GM21786 (cell line): Measurements from ENCODE around the gene SFR1.

Experiments
- ATAC-seq: cut with Tn5 transposase; IDR thresholded peaks from one replicate; pipeline ENCODE4 v1.9.1; 2021; ENCODE audit not compliant: unreplicated experiment

The SFR1 gene

DNA sequence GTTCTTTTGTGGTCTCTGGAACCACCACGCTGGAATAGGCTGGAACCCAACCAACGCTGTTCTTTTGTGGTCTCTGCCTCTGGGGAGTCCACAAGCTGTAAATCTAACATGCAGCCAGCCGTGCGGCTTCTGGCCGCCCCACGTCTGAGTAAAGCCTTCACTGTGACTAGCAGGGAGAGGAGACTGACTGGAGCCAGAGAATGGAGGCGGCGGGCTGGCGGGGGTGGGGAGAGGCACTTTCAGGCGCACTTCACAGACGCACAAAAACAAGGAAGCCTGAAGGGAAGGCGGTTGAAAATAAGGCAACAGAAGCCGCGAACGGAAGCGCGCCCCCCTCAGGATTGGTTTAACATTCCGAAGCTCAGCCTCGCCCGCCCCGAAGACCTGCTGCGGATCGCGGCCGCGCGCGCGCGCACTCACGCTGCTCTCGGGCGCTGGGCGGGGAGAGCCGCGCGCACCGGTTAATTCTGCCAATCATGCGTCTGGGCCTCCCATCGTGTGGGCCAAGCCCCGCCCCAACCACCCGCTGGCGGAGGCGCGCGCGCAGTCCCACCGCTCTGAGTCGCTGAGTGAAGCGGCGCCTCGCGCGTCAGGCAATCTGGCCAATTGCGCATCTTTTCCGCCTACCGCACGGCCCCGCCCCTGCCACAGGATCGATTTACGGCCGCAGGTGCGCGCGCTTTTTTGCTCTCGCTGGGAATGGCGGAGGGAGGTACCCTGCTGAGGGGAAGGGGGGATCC lies at the start of gene SFR1:
Gene SFR1 (plus strand): TSS at position 687 of the 740 bp plus-strand sequence. CDS start 13 bp downstream, at position 700.
- peak; percentile 86 for ATAC-seq

DNA sequence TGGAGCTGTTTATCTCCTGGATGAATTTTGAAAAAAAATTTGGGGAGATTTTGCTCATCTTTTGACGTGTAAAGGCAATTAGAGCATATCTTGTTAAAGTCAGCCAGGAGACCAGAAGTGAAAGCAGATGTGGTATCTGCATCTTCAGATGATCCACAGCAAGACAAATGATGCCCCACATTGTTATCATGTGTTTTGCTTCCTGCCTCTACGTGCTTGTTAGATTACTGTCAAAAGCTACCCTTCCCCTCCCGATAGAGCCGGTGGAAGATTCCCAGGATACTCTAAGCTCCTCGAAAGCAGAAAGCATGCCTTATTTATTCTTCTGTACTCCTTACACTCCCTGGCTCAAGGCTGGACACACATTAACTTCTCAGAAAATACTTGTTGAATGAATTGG lies 49.2 kb upstream of the SFR1 start:
- ATAC-seq: no peak

GRCh38 chr10:104074505-104074904 lies 47.5 kb upstream of the SFR1 start:
- no peak for ATAC-seq

- no peak for ATAC-seq
These were observed 45.2 kb upstream of the SFR1 start for GRCh38 chr10:104076743-104077160.

DNA sequence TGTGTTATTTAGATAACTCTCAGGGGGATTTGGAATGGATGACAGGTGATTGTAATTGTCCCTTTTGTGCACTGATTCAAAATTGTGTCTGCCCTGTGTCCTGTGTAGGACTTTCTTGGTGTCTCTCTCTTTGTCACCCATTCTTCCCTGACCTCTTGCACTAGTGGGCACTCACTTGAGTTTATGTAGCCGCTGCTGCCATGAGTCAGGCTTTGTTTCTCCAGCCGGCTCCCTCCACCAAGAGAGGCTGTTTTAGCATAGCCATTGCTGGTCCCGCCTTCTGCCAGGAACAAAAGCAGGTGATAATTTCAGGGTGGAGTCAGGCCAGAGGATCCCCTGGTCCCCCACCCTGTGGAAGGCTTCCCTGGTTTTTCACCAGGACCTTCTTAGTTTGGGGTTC lies 44.7 kb upstream of the SFR1 start:
- no peak for ATAC-seq

DNA sequence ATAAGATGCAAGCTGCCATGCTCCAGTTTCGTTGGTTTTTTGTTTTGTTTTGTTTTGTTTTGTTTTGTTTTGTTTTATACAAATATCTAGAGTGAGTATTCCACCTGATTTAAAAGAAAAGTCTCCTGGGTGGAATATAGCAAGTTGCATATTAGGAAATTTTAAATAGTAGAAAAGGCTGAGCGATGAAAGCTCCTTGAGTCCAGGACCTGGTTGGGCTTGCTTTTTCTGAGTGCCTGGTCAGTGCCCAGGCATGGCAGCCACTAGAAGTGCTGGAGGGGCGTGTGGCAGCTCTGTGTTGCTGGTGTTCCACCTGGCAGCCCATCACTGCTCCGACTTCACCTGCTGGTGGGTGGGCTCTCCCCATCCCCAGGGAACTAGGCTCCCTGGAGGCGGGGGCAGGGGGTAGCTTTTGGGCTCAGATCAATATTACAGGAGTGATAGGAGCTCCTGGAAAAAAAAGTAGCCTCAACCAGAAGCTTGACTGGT lies 44.3 kb upstream of the SFR1 start:
- no peak for ATAC-seq

DNA sequence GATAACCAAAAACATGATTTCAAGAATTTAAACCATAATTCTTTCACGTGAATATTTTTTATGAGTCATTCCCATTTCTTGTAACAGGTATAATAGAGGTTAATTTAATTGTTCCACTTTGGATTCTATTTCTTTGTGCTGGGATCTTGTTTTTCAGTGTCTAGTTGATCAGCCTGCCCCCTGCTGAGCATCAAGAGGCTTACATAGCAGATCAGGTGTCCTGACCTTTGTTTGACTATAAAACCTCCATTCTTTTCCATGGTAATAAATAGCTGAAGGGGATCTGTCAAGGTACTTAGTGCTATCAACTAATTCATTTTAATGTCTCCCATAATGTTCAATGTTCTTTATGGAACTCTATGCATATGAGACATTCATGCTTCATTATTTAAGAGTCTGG lies 41.2 kb upstream of the SFR1 start:
- ATAC-seq: no peak

DNA sequence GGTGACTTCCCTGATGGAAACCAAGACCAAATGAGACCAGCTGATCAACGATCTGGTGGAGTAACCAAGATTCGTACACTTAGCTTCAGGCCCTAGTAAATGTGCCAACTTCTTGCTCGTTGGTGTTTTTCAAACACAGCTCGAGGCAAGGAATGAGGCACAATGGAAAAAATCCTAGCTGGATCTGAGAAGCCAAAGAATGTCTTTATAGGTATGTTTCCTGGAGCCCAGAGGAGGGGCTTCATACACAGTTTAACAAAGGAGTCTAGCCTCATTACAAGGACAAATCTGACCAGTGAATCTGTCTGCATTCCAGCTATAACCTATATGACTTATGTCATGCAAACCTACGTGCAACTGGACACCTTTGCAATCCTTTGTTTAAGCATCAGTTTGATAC lies 40.0 kb upstream of the SFR1 start:
- ATAC-seq: no peak

- ATAC-seq: no peak
These were observed 37.4 kb upstream of the SFR1 start for GRCh38 chr10:104084482-104085142.

DNA sequence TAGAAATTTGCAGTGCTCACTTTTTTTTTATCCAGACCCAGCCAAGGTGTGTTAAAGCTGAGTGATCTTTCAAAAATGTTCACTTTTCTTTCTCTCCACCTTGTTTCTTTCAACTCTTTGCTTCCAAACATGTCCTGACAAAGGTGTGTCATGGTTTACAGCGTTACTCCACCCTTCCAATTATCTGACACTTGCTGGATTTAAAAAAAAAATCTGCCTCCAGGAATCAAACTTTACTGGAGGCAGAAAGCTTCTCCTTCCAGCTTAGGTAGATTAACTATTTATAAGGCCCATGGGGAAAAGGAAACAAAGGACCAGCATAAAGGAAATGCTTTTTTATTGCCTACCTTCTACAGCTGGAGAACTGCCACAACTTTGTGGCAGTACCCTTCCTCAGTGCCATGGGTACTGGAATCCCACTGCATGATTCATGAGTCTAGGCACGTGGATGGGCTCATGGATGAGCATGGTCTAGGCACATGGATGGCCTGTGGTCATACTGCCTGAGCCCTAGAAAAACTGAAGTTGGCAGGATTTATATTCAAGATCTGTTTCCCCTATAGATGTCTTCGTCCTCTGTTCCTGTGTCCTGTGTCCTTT lies 36.1 kb upstream of the SFR1 start, which contains the start of gene COL17A1:
Gene COL17A1 (minus strand): TSS at position 80 of the 600 bp plus-strand sequence. CDS start 5,207 bp downstream, outside the sequence.
- no peak for ATAC-seq

DNA sequence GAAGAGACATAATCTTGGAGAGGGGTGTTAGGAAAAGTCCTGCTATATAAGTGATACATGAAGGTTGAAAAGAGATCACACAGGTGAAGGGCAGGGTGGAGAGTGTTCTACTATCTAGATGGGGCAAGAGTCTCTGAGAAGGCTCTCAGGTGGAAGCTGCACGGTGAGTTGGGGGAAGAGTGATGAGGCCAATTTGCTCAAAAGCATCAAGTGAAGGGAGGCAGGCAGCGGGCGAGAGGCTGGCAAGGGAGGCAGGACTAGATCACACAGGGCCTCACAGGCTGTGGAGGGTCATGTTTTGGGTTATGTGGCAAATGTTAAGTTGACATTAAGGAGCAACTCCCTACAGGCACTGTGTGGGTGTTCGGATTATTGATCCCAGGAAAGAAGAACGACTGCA lies 33.7 kb upstream of the SFR1 start:
- ATAC-seq: no peak

DNA sequence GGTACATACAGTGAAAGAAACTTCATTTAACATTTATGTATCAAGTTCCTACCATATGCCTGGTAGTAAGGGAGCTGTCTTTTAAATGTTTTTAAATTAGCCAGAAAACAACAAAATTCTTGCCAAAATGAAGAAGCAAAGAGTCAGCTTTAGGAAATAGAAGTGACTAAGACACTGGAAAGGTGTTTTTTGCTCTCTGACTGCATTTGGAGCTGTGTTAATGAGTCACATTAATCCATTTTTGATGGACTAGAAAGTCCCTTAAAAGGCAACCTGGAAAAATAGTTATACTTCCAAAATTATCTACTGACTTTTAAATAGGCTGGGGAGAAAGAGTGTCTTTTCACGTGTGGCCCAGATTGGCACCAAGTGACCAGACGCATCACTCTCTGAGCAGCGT lies 32.4 kb upstream of the SFR1 start:
- no peak for ATAC-seq

DNA sequence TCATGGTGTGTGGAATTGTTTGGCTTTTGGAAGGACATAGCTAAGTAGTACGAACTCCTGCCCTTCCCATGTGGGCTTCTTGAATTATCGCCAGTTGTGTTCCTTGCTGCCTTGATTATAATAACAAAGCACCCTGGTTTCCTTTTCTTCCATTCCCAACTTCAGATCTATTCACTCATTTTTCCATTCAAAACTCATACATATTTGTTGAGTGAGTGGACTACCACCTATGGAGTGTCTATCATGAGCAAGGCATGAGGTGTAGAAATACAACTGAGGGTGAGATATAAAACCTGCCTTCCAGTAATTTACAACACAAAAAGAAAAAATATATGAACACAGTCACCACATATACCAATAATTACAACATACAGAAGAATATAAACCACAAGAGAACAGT lies 31.4 kb upstream of the SFR1 start:
- no peak for ATAC-seq

- ATAC-seq: no peak
These were observed 29.2 kb upstream of the SFR1 start for GRCh38 chr10:104092749-104093148.

GRCh38 chr10:104096692-104097091 lies 25.3 kb upstream of the SFR1 start:
- ATAC-seq: no peak

GRCh38 chr10:104098358-104098925 lies 23.5 kb upstream of the SFR1 start:
- no peak for ATAC-seq

DNA sequence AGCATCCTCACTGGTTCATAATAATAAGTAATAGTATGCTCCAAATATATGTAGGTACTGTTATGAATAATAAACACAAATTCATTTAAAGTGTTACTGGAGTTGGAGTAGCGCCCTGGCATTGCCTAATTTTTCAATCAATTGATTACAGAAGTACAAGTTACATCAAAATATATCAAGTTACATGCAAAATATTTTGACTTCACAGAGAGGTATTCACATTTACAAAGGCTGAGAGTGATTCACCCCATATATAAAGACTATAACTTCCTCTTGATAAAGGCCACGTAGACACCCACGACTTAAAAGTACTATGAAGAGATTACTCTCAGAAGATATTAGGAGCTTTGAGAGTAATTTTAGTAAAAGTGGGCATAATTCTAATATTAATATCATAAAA lies 22.7 kb upstream of the SFR1 start:
- ATAC-seq: no peak

GRCh38 chr10:104099941-104100340 lies 22.0 kb upstream of the SFR1 start:
- no peak for ATAC-seq

GRCh38 chr10:104100795-104101194 lies 21.2 kb upstream of the SFR1 start:
- no peak for ATAC-seq

DNA sequence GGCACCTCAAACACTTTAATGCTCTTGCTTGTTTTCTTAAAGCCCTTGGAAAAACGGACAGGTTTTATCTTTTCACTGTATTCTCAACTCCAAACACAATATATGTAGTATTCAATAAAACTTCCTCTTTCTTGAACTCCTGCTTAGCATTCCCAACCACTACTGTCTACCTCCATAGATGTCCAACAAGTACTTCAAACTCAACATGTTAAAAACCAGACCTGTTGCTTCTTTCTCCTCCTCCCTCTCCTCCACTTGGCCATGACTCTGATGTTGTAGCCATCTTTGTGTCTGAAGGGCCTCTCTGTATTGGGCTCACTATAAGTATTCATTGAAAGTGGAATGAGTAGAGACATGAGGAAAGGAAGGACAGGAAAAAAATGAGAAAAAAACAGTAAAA lies 20.1 kb upstream of the SFR1 start:
- ATAC-seq: no peak

DNA sequence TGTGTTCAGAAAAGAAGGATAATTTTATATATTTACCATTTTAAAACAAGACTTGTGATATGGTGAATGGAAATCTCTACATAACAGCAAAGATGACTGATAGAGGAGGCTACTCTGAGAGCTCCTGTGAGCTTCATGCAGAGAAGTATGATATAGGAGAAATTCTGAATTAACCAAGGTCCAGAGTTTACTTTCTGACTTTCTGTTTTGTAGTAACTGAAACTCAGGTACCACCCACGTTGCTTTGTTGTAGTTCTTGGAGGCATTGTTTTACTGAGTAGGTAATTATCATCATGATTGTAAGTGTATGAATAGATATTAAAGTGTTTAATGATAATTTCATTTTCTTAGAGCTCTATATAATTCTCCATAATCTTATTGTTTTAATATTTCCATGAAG lies 18.0 kb upstream of the SFR1 start:
- ATAC-seq: no peak

DNA sequence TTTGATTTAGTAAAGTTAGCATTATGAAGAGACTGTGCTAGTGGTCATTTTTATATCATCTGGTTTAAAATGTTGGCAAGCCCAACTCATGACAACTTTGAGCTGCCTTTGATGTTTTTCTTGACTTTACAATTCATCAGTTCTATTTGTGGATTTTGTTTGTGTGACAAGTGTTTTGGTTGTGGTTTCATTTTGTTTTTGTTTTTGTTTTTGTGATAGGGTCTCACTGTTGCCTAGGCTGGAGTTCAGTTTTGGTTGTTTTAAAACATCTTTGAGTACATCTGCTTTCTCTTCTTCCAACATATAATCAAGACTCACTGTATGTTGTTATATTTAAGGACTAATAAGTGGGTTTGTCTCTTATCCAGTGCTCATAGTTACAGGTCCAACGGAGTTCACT lies 17.6 kb upstream of the SFR1 start:
- ATAC-seq: no peak
